ENCODE results near the gene CHKB.
"Not testable (repeated sequence)": the region's sequence is repeated elsewhere in the genome, so short reads cannot be mapped to it uniquely, and the experiment has no call there.

Gene CHKB

DNA sequence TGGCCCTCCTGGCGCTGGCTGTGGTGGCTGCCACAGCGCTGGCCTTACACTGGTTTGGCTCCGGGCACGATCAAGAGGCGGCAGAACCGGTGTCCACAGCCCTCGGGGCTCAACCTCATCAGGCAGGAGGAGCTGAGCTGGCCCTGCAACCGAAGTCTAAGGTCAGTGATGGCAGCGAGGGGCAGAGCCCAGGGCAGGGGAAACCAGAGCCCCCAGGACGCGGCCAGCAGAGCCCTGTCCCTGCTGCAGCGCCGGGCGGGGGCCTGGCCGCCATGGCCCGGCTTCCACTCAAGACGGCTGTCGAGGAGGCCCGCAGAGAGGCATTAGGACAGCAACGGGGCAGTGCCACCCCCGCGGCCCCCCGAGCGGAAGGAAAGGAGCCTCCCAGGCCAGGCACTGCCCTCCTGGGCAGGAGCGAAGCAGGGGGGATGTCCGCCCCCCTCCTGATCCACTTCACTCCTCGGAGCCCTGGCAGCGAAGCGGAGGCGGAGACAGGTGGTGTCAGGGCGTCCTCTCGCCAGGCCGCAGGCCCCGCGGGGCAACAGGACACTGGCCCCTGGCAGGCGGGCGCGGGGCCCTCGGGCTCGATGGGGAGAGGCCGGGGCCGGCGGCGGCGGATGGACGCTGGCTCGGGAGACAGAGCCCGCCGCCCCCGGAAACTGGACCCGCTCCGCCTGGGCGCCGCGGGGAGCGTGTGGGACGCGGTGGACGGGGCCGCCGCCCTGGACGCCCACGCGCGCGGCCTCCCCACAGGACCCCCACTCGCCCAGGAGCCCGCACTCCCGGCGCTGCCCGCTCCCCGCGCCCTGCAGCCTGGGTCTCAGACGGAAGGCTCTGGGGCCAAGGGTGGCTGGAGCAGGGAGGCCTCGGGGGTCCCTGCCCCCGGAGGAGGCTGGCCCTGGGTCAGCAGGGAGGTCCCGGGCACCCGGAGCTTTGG, 36.1 kb downstream of the CHKB start:
- no peak for DNase-seq

DNA sequence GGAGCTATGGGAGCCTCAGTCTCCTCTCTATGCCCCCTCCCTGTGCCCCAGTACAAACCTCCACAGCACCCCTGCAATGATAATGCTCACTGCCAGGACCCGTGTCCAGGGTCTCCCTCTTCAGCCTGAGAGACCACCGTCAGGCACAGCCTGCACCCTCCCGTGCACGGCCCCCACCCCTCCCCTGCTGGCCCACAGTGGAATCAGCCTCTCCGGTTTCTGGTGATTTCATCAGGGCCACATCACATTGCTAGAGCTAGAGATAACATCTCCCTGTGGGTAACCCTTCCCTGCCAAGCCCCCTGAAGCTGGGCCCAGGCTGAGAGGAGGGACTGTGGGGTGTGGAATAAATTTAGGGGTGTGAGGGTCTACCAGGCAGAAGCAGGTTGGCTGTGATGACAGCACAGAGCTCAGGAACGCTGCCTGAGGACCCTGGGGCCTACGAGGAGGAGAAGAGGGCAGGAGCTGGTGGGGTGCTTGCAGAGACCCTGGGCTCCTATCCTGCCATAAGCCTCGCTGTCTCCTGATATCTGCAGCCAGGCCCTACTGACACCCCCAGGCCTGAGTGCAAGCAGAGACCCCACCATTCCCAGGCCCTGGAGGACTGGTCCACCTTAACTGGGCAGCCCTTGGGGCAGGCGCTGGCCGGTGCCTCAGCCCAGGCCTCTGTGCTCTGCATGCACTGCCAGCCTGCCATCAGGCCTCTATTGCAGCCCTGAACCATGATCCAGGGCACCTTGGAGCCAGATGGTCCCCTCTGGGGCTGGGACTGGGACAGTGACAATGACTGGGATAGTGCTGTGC, 36.9 kb downstream of the CHKB start, which contains the start of gene KLHDC7B:
TSS of gene KLHDC7B (plus strand) at position 378 of the 804 bp plus-strand sequence. CDS start at position 723, 345 bp downstream.
- DNase-seq = no peak

DNA sequence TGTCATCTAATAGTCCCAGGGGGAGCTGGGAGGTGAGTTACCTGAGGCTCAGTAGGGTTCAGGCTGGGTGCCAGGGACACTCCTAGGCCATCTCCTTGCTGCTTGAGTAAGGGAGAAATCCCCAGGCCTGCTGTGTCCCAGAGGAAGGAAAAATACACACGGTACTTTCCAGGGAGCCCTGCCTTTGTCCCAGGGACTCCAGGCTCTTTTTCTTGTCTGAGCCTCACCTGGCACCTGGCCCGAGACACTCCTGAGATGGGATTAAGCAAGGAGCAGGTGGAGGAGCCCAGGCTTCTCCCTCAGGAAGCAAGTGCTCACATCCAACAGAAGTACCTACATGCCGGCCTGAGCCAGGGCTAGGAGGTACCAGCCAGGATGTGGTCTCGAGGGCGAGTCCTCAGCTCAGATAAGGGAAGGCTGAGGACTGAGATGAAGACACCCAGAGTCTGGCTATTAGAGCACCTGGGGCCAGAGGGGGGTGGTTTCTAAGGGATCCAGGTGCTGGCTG, 37.8 kb downstream of the CHKB start:
- peak; percentile 57 for DNase-seq

DNA sequence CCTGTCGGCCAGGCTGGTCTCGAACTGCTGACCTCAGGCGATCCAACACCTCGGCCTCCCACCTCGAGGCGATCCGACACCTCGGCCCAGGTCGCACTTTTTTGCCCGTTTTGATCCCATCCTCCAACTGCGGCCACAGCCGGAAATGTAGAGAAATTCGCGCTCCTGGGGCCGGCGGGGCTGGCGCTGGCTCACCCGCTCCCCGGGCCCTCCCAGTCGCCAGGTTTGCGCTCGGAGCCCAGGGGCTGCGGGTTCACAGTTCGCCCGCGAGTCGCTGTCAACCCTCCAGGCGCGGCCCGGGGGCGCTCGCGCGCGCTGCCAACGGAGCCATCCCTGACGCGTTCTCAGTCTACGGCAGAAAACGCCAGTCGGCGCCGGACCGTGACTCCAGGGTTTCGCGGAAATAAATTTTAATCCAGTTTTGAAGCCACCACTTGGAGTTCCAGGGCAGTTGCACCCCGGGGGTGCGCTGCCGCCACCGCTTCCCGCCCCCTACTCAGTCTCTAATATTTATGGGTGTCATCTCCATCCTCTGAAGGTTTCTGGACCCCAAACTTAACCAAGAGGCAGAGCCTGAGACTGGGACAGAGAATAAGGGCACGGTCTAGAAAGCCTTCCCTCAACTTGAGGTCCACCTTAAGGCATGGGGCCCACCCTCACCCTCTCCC, 38.4 kb downstream of the CHKB start:
- DNase-seq = peak; percentile 83

DNA sequence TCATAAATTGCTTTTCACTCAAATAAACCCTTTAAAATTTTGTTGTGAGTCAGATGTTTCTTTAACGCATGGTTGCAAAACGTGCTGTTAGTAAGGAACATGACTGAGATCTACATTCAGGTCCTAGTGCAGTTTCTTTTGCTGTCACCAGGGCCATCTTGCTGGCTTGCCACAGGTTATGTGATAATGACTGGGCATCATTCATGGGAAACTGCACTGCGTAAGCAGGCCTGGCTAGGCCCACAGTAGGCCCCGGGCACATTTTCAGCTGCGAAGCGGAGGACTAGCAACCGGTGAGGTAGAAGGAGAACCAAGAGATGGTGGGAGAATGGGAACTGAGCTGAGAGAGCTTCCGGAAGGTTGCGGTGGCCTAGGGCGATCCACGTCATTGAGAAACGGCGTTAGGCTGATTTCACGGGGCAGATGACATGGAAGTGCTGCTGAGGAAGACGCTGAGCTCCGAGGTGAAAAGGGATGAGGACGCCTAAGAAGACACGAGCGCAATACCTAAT, 40.2 kb downstream of the CHKB start:
- DNase-seq = no peak

DNA sequence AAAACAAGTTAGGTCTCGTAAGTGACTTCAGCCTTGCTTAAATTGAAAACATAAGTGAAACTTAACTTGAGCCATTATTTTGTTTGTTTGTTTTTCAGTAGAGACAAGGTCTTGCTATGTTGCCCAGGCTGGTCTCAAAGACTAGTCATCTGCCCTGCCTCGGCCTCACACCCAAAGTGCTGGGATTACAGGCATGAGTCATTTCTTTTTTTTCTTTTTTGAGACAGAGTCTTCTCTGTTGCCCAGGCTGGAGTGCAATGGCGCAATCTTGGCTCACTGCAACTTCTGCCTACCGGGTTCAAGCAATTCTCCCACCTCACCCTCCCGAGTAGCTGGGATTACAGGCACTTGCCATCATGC, 41.0 kb downstream of the CHKB start:
- not testable (repeated sequence) for DNase-seq

DNA sequence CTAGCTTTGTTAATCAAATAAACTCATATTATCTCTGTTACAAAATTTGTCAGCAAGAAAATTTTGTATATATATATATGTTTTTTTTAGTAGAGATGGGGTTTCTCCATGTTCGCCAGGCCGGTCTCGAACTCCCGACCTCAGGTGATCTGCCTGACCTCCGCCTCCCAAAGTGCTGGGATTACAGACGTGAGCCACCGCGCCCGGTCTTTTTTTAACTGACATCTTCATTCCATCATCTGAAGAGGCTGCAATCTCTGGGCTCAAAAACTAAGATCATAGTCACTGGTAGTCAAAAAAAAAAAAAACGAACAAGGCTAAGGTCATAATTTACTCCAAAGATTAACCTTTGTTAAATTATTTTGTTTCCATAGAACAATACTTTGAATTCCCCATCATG, 42.3 kb downstream of the CHKB start:
- no peak for DNase-seq

DNA sequence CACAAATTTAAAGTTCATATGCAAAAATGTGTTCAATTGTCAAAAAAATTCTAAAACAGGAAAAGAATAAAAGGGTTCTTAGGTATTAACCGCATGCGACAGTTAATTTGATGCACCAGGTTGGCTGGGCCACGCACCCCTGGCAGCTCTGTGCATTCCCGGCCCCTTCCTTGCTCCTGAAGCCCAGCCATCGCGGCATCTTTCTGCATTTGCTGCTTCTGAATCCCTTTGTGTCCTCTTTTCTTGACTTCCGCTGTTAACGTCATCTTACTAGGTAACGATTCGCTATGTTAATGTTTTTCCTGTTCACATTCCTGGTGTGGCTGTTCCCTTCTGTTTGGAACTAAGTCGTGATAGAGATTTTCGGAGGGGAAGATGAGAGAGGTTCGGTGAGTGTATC, 44.9 kb downstream of the CHKB start:
- no peak for DNase-seq

DNA sequence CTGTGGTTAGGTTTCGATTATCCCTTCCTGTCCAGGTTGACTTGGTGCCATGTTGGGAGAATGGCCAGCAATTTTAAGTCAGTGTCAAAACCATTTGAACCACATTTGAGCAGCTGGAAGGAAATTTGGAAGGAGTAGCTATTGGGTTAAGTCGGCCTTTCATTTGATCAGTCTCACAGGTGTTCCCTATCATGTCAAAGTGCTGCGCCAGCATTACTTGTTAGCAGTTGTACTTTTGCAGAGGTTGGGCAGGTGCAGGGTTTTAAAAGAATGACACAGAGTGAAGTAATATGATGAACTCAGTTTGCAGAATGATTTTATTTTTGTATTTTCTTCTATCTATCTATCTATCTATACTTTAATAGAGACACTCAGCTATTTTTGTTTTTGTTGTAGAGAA, 46.4 kb downstream of the CHKB start:
- DNase-seq = no peak

DNA sequence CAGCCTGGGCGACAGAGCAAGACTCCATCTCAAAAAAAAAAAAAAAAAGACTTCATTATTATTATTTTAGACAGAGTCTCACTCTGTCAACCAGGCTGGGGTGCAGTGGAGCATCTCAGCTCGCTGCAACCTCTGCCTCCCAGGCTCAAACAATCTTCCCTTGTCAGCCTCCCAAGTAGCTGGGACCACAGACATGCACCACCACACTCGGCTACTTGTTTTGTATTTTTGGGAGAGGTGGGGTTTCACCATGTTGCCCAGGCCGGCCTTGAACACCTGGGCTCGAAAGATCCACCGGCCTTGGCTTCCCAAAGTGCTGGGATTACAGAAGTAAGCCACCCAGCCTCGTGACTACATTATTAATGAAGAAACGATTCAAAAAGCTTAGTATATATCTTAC, 47.5 kb downstream of the CHKB start:
- DNase-seq = no peak

DNA sequence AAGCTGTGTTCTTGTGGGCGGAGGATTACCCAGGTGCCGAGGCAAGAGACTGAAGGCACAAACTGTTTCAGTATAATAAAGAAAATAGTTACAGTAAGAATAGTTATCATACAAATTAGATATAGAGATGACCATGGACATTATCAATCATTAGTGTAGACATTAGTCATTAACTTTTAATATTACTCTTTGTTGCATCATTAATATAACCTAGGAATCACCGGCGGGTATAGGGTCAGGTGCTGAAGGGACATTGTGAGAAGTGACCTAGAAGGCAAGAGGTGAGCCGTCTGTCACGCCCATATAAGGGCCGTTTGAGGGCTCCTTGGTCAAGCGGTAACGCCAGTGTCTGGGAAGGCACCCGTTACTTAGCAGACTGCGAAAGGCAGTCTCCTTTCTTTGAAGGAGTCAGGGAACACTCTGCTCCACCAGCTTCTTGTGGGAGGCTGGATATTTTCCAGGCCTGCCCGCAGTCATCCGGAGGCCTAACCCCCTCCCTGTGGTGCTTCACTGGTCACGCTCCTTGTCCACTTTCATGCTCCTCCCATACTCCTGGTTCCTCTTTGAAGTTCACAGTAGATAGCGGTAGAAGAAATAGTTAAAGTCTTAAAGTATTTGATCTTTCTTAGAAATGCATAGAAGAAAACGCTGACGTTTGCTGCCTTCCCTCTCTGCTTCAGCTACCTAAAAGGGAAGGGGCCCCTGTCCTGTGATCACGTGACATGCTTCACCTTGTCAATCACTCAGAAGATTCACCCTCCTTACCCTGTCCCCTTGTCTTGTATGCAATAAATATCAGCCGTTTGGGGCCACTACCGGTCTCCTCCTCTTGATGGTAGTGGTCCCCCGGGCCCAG, 48.6 kb downstream of the CHKB start:
- not testable (repeated sequence) for DNase-seq

DNA sequence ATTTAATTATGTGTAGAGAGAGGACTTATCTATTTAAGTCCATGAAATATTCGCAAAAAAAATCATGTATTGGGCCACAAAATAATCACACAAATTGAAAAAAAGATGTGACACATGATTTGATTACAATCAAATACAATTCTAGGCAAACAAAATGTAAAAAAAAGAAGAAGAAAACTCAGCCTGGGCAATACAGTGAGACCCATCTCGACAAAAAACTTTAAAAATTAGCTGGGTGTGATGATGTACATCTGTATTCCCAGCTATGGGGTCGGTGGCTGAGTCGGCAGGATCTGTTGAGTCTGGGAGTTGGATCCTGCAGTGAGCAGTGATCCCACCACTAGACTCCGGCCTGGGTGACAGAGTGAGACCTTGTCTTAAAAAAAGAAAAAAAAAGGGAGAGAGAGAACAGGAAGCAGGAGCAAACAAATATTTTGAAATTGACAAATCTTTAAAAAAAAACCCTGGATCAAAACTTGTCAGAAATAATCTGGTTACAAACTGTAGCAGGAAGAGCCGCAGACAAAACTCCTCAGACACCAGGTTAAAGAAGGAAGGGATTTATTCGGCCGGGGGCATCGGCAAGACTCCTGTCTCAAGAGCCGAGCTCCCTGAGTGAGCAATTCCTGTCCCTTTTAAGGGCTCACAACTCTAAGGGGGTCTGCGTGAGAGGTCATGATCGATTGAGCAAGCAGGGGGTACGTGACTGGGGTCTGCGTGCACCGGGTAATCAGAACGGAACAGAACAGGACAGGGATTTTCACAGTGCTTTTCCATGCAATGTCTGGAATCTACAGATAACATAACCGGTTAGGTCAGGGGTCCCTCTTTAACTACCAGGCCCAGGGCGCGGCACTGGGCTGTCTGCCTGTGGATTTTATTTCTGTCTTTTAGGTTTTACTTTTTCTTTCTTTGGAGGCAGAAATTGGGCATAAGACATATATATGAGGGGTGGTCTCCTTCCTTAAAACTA, 49.5 kb downstream of the CHKB start:
- no peak for DNase-seq

DNA sequence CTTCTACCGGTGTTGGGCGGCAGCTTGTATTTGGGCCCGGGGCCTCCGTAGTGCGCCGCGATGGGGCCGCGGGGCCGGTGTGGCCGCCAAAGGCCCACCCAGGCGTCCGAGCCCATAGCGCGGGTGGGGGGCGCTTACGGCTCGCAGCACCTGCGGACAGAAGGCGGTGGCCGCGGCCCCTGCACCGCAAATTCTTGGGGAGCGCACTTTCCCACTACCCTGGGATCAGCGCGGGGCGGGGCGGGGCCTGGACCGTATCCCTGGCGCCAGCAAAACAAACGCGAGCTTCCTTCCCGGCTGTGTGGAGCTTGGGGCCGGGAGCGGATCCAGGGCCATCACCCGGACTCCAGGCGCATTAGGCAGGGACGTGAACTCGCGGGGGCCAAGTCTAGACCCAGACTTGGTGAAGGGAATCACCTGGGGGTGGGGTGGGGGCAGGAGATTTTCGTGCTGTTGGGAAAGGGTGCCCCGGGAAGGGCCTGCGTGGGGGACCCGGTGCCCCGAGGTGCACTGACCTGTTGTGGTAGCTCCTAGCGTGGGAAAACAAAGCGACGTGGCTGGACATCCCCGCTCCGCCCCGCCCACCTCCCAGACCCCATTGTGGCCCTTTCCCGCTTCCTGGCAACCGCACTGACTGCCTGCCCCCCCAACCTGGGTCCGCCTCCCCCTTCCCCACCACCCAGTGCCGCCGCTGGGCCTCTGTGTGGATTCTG, 50.5 kb downstream of the CHKB start:
- DNase-seq = no peak

DNA sequence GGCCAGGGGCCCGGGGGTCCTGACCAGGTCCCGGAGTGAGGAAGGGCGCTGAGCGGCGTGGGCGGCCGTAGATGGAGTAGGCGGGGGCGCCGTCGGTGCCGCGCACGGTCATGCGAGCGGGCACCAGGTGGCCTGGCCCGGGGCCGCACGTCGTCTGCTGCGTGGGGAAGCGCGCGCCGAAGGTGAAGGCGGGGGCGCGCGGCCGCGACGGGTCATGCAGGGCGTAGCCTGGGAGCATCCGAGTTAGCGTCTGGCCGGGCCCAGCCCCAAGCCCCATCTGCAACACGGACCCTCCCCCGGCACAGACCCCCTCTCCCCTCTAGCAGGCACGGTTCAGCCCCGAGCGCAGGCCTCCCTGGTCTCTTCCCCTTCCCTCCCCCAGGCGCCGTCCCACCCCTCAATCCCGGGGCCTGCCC, 51.1 kb downstream of the CHKB start:
- DNase-seq = peak; percentile 82

DNA sequence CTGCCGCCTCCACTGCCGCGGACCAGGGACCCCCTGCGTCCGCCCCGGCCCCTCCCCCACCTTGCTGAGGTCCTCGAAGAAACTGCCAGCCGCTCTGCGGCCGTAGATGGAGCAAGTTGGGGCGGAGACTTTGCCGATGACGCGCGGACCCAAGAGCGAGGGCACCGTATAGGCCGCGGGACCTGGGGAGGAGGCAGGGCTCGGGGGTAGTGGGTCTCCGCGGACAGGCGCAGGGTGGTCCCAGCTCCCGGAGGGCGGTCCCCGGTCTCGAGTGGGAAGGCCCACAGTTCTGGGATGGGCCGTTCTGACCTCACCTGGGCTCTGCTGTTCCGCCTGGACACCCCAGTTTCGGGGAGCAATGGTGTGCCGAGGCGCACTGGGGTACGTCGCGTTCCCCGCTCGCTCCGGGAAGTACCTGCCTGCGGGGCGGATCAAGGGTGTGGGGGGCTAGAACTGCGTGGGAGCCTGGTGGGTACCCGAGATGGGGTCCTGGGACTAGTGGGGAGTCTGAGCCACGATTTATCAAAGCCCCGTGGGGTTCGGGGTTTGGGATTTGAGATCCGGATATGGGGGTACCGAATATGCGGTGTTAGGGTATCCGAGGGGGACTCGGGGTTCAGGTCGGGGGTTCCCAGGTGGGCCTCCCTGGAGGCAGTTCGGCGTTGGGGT, 51.6 kb downstream of the CHKB start:
- peak; percentile 87 for DNase-seq

DNA sequence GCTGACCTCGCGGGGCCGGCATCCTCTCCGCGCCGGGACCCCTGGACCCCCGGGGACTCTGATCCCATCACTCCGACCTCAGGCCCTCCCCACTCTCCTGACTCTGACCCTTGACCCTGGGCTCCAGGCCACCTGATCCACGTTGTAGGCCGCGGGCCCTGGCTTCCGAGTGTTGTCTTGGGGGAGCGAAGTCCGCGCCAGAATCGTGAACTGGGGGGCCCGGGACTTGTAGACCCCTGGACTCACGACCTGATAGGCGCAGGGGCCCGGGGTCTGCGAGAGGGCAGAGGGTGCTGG, 52.1 kb downstream of the CHKB start:
- no peak for DNase-seq

DNA sequence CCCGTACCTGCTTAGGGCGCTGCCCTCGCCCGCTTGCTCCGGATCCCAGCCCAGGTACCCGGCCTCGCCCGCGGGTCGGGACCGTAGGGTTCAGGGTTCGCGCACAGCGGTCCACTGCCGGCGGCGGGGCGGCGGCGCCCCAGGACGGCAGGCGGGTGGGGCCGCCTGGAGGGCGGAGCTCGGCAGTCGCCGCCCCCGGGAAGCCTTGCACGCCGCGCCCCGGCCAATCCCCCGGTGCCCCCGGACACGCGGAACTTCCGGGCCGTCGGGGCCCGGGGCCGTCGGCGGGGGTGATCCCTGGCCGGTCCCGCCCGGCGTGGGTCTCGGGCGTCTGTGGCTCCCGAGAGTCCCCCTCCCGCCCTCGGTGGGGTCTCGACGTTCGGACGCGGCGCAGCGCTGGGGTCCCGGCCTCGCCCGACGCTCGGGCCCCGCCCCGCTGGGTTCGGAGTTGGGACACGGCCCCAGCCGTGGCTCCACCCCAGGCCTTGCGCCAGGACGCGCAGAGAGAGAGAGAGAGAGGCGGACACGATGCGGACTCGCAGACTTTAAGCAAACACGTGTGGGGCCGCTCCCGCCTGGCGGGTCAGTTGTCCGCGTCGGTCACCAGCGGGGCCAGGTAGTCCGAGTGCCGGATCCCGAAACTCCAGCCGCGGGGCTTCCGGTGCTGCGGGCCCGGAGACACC, 52.6 kb downstream of the CHKB start, which contains the start of gene TYMP:
TSS of gene TYMP (minus strand) at position 116 of the 683 bp plus-strand sequence. CDS start 303 bp downstream, outside the sequence.
- peak; percentile 84 for DNase-seq

DNA sequence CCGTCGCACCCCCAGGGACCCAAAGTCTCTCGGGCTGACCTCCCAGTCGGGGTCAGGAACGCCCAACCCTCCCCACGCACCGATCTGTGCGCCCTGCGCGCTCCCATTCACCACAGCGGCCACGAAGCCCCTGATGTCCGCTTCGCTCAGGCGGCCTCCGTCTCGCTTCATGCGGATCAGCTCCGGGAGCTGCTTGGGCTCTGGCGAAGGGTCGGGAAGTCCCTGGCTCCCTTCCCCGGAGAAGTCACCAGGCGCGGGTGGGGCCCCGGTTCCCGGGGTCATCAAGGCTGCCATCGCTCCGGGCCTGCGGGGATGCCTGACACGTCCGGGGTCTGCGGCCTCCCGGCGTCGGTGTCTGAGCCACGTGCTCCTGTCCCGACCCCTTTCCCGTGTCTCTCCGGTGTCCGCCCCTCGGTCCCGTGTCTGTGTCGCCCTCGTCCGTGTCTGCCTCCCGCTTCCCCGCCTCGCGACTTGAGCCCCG, 53.2 kb downstream of the CHKB start:
- no peak for DNase-seq
